WTC11 (cell line): ENCODE results near the gene FBLN2. TPM values are rescaled to one million over a fixed set of nuclear protein-coding genes. Genes with fewer than 3 reads are reported as not detected.

ENCODE experiments used
- ELF4 ChIP-seq: sonication (generic); formaldehyde crosslinking; IDR thresholded peaks from 2 replicates; pipeline ENCODE4 v1.8.1; 2022; ENCODE audit warnings: low read depth, mild to moderate bottlenecking, moderate library complexity, missing genetic modification reagents
- GABPB1 ChIP-seq: sonication (generic); formaldehyde crosslinking; IDR thresholded peaks from 2 replicates; pipeline ENCODE4 v1.8.1; 2023; ENCODE audit warnings: mild to moderate bottlenecking, missing genetic modification reagents
- GTF2I ChIP-seq: fragments of 250-450 bp; sonication (Bioruptor Pico); conservative IDR thresholded peaks from 2 replicates; pipeline ENCODE4 v1.4.0; 2021; ENCODE audit warnings: mild to moderate bottlenecking
- MLX ChIP-seq: sonication (generic); formaldehyde crosslinking; IDR thresholded peaks from 2 replicates; pipeline ENCODE4 v1.8.1; 2023; ENCODE audit warnings: mild to moderate bottlenecking, missing genetic modification reagents, moderate library complexity
- NFE2L1 ChIP-seq: sonication (generic); formaldehyde crosslinking; IDR thresholded peaks from 2 replicates; pipeline ENCODE4 v1.8.1; 2023; ENCODE audit warnings: missing genetic modification reagents
- RORB ChIP-seq: fragments of 250-450 bp; sonication (Bioruptor Pico); IDR thresholded peaks from 2 replicates; pipeline ENCODE4 v1.9.0; 2021; ENCODE audit warnings: mild to moderate bottlenecking
- SMAD3 ChIP-seq: sonication (generic); formaldehyde crosslinking; IDR thresholded peaks from 2 replicates; pipeline ENCODE4 v1.8.0; 2022; ENCODE audit warnings: missing genetic modification reagents, mild to moderate bottlenecking, borderline replicate concordance
- SOX15 ChIP-seq: fragments of 250-450 bp; sonication (Bioruptor Pico); IDR thresholded peaks from 2 replicates; pipeline ENCODE4 v1.9.0; 2021; ENCODE audit warnings: mild to moderate bottlenecking
- USF2 ChIP-seq: sonication (generic); formaldehyde crosslinking; IDR thresholded peaks from 2 replicates; pipeline ENCODE4 v1.8.1; 2023; ENCODE audit warnings: mild to moderate bottlenecking, missing genetic modification reagents, moderate library complexity
- ZNF138 ChIP-seq: sonication (generic); formaldehyde crosslinking; conservative IDR thresholded peaks from 2 replicates; pipeline ENCODE4 v1.8.1; 2022; ENCODE audit warnings: mild to moderate bottlenecking, moderate library complexity, missing genetic modification reagents
- ZNF317 ChIP-seq: sonication (generic); formaldehyde crosslinking; IDR thresholded peaks from 2 replicates; pipeline ENCODE4 v1.8.1; 2023; ENCODE audit warnings: low read depth, mild to moderate bottlenecking, moderate library complexity, missing genetic modification reagents, borderline replicate concordance
- ZNF532 ChIP-seq: fragments of 250-450 bp; sonication (Bioruptor Pico); IDR thresholded peaks from 2 replicates; pipeline ENCODE4 v1.9.0; 2021; ENCODE audit warnings: mild to moderate bottlenecking, borderline replicate concordance
- total RNA-seq: library from RNA; stranded (reverse); gene quantifications from 3 replicates; pipeline ENCODE4 v1.2.3, GENCODE V29; 2021
- TF ChIP-seq, protein P1 (sequence below): sonication (generic); formaldehyde crosslinking; IDR thresholded peaks from 2 replicates; pipeline ENCODE4 v1.8.0; 2023; ENCODE audit warnings: mild to moderate bottlenecking, missing genetic modification reagents
- TF ChIP-seq, protein P2 (sequence below): fragments of 250-450 bp; sonication (Bioruptor Pico); conservative IDR thresholded peaks from 2 replicates; pipeline ENCODE4 v1.9.0; 2021; ENCODE audit warnings: mild to moderate bottlenecking

FBLN2 gene
- total RNA-seq, 1 experiment from 2014 or later, result 20.7 TPM

- TF ChIP-seq, protein P1, sequence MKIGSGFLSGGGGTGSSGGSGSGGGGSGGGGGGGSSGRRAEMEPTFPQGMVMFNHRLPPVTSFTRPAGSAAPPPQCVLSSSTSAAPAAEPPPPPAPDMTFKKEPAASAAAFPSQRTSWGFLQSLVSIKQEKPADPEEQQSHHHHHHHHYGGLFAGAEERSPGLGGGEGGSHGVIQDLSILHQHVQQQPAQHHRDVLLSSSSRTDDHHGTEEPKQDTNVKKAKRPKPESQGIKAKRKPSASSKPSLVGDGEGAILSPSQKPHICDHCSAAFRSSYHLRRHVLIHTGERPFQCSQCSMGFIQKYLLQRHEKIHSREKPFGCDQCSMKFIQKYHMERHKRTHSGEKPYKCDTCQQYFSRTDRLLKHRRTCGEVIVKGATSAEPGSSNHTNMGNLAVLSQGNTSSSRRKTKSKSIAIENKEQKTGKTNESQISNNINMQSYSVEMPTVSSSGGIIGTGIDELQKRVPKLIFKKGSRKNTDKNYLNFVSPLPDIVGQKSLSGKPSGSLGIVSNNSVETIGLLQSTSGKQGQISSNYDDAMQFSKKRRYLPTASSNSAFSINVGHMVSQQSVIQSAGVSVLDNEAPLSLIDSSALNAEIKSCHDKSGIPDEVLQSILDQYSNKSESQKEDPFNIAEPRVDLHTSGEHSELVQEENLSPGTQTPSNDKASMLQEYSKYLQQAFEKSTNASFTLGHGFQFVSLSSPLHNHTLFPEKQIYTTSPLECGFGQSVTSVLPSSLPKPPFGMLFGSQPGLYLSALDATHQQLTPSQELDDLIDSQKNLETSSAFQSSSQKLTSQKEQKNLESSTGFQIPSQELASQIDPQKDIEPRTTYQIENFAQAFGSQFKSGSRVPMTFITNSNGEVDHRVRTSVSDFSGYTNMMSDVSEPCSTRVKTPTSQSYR, result no peak
- TF ChIP-seq GABPB1 (CRISPR knock-in tag), result no peak
- no peak for TF ChIP-seq RORB (CRISPR knock-in tag)
- TF ChIP-seq SMAD3, result no peak
- no peak for TF ChIP-seq MLX (CRISPR knock-in tag)
- no peak for TF ChIP-seq USF2 (CRISPR knock-in tag)
- no peak for TF ChIP-seq ZNF317 (CRISPR knock-in tag)
- TF ChIP-seq GTF2I, result no peak
- no peak for TF ChIP-seq ZNF138 (CRISPR knock-in tag)
- TF ChIP-seq, protein P2, sequence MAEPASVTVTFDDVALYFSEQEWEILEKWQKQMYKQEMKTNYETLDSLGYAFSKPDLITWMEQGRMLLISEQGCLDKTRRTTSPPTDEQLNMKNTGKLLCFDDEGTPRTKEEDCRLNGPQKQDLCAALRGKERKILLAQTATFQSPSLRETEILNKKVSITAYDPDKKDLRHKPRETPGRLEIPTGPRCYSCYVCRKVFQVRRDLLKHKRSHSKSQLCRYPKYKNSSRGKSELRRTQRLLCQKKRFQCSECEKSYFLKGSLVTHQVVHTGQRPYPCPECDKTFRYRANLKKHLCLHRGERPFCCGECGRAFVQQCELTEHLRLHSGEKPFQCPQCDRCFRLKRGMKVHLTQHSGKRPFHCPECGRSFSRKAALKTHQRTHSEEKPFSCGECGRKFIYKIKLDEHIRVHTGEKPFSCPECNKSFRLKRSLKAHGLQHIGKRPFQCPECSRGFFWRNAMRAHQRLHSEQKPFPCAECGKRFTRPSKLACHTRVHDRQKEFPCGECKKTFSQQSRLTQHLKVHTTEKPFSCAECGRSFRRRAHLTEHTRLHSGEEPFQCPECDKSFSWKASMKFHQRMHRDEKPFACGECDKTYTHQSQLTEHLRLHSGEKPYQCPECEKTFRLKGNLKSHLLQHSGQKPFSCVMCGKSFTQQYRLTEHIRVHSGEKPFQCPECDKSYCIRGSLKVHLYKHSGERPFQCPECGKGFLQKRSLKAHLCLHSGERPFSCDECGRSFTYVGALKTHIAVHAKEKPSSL (CRISPR knock-in tag), result no peak
- TF ChIP-seq ELF4, result no peak
- no peak for TF ChIP-seq ZNF532 (CRISPR knock-in tag)
- TF ChIP-seq NFE2L1 (CRISPR knock-in tag), result no peak
- no peak for TF ChIP-seq SOX15 (CRISPR knock-in tag)
These were observed 95.6 kb downstream of the FBLN2 start (continued) for GRCh38 chr3:13644341-13645117.
